Activated CD4-positive, CD25-positive, alpha-beta regulatory T cell treated with anti-CD3 and anti-CD28 coated beads, Interleukin-2, amount 50 U/mL, for 72 hours (primary cell): Measurements from ENCODE around the gene SIGLEC11.
A peak's percentile ranks its signal among the peaks of the same experiment; 100 is the strongest.
"Not testable (repeated sequence)": the region's sequence is repeated elsewhere in the genome, so short reads cannot be mapped to it uniquely, and the experiment has no call there.

ENCODE experiments used
- DNase-seq: peaks from one replicate; pipeline ENCODE4 v3.0.0; 2021

The SIGLEC11 gene, protein sequence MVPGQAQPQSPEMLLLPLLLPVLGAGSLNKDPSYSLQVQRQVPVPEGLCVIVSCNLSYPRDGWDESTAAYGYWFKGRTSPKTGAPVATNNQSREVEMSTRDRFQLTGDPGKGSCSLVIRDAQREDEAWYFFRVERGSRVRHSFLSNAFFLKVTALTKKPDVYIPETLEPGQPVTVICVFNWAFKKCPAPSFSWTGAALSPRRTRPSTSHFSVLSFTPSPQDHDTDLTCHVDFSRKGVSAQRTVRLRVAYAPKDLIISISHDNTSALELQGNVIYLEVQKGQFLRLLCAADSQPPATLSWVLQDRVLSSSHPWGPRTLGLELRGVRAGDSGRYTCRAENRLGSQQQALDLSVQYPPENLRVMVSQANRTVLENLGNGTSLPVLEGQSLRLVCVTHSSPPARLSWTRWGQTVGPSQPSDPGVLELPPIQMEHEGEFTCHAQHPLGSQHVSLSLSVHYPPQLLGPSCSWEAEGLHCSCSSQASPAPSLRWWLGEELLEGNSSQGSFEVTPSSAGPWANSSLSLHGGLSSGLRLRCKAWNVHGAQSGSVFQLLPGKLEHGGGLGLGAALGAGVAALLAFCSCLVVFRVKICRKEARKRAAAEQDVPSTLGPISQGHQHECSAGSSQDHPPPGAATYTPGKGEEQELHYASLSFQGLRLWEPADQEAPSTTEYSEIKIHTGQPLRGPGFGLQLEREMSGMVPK

DNA sequence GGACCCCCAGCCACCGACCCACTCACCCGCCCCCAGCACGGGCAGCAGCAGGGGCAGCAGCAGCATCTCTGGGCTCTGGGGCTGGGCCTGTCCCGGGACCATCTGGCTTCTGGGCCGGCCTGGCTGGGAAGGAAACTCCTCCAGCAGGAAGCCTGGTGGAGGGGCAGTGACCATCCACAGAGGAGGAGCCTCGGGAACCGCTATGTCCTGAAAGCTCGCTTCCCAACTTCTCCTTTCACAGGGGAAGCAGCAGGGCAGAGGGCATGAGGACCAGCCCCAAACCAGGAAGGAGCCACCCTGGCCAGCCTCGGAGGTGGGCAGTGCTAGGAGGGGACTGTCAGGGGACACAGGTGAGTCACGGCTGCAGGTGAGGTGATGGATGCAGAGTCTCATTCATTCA is at the start of gene SIGLEC11:
Gene SIGLEC11 (minus strand): TSS at position 193 of the 400 bp plus-strand sequence. CDS start 91 bp downstream, at position 102.
- not testable (repeated sequence) for DNase-seq

DNA sequence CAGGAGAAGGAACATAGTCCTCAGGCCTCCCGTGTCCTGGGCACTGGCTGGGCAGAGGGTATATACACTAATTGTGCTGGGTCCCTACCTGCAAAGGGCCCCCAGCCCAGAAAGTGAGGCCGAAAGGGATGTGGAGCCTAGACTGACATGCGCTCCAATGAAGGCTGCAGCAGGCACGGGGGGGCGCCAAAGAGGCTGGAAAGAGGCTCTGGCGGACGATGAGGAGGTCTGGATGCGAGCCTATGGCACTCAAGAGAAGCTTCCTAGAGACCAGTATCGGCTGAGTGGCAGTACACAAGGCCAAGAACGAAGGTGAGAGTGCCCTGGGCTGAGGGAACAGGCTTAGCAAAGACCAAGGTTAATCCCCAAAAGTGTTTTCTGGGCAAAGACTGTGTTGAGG is 47.6 kb upstream of the SIGLEC11 start:
- no peak for DNase-seq

DNA sequence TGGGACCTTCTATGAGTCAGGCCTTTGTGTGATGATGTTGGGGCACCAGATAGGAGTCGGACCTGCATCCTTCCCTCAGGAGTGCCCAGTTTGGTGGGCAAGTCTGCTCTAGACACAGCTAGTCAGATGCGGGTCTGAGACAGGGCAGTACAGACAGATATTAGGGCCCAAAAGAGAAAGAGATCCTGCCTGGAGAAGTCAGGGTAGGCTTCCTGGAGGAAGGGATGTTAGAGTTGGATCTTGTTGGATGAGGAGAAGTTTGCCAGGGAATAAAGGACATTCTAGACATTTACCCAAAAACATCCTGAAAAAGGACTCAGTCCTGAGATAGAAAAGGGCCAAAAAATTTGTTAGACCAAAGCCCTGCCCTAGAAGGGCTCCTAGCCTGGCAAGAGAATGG is 47.0 kb upstream of the SIGLEC11 start:
- DNase-seq: no peak

DNA sequence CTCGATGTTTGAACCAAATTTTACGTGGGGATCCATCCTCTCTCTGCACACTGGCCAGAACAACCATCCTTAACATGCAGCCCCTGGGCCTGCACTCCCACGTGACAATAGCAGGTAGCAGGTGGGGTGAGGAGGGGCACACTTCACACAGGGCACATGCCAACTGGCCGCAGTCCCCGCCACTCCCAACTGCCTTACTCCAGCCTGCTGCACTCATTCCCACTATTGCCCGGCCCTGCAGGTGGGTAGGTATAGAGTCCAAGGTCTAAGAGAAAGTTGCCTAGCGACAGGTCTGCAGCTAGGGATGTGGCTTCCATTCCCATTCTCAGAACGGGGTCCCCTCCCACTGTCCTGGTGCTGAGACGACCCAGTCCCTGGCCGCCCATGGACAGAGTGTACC is 46.2 kb upstream of the SIGLEC11 start:
- DNase-seq: no peak

DNA sequence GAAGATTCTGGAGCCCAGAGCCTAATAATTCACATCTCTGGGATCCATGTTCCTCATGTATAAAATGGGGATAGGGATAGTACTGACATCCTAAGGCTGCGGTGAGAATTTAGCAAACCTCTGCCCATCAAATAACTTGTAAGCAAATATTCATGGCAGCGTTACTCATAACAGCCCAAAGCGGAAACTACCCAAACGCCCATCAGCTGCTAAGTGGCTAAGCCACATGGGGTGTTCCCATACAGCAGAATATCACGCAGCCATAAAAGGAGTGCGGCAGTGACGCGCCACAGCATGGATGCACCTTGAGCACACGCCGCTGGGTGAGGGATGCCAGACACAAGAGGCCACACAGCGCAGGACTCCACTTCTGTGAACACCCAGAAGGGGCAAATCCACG is 44.5 kb upstream of the SIGLEC11 start:
- no peak for DNase-seq

DNA sequence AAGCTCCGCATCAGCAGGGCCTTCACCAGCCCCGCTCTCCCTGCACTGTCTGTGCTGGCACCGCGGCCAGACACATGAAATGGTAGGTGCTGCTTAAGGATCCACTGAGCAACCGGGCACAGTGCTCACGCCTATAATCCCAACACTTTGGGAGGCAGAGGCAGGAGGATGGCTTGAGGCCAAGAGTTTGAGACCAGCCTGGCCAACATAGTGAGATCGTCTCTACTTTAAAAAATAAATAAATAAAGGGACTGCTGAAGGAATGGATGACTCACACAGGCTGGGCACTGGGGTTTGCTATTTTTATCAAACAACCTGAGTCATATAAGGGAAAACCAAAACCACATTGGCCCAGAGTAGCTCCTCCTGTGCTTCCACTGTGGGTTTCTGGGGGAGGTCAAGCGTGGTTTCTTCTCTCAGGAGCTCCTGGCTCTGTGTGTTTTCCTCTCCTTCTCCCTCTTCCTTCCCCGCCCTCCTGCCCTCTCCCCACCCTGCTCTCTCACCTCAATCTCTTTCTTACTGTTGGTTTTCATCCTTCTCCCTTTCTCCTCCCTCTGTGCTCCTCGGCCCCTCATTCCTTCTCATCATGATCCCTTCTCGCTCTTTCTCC is 42.9 kb upstream of the SIGLEC11 start:
- DNase-seq: no peak

DNA sequence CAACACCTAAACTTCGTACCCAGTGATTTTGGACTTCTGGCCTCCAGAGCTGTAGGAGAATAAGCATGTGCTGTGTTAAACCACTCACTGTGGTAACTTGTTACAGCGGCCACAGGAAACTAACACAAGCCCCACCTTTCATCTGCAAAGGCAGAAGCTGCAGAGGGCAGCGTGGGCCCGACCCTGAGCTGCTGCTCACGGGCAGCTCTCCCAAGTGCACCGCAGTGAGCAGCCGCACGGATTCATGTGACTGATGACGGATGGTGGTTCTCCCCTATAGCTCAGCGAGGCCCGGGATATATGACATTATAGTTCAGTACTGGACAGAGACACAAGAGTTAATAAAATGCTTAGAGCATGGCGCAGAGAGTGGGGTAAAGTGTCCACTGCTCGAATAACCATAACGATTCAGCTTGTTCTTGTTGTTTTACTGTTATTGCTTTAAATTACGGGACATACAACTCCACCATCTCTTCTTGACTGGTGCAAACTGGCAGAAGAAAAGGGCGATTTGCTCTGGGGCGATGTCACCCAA is 42.3 kb upstream of the SIGLEC11 start:
- DNase-seq: no peak

DNA sequence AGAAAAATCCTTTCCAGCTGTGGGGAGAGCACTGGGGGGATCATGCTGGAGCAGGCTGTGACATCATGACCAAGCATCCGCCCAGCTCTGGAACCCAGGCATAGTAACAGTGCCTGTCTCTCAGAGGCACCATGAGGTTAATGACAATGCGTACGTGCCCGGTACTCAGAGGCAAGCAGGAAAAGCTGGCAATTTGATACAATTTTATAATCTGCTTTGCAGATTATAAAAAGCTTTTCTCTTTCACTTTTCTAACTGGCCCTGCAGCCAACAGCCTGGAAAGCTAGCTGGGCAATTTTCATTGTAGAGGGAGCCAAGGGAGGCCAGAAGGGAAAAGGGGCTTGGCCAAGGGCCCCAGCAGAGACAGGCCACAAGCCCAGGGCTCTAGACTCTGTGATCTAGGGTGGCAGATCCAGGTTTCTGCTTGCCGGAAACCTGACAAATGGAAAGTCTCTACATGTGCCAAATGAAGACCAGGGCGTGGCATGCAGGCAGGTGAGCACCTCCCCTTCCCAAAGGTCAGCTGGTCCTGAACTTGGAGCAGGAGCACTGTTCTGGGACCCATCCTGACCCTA is 41.5 kb upstream of the SIGLEC11 start:
- no peak for DNase-seq

DNA sequence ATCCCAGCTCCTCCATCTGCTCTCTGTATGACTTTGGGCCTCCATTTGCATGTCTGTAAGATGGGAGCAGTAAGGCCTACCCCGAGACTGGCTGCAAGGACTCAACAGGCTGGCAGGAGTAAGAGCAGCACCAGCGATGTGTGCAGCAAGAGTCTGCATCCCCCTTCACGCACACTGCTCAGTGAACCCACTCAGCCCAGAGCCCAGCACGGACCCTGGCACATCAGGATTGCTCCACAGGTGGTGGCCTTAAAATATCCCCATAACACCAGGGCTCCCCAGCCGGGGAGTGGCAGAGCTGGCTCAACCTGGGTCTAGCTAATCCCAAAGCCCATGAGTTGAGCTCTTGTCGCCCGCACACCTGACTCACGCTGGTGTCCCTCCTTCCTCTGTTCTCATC is 40.8 kb upstream of the SIGLEC11 start:
- no peak for DNase-seq

DNA sequence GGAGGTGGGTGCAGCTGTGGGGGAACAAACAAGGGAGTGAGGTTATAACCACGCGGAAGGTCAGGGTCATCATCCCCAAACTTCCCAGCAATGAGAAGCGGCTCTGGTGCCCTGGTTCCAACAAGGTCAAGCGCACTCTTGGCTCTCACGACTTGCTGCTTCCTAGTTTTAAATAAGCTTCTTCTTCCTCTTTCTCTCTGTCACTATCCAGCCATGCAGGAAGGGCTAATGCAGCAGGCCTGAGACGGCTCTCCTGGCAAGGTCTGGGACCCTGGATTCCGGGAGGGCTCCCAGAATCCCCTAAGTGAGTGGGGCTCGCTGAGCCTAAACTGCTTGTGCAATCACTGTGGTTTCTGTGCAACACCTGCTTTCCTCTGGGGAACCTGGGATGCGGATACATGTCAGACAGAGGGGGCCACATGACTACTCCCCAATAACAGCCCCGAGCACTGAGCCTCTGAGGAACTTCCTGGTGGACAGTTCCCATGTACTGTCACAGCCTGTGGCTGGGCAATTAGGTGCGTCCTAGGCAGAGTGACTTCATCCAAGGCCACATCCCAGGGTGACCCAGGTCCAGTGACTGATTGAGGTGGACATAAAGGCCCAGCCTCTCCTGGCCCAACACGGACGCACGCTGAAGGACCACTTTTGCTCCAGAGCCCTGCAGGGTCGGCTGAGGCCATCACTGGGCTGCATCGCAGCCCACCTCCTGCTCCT is 40.0 kb upstream of the SIGLEC11 start:
- DNase-seq: no peak

DNA sequence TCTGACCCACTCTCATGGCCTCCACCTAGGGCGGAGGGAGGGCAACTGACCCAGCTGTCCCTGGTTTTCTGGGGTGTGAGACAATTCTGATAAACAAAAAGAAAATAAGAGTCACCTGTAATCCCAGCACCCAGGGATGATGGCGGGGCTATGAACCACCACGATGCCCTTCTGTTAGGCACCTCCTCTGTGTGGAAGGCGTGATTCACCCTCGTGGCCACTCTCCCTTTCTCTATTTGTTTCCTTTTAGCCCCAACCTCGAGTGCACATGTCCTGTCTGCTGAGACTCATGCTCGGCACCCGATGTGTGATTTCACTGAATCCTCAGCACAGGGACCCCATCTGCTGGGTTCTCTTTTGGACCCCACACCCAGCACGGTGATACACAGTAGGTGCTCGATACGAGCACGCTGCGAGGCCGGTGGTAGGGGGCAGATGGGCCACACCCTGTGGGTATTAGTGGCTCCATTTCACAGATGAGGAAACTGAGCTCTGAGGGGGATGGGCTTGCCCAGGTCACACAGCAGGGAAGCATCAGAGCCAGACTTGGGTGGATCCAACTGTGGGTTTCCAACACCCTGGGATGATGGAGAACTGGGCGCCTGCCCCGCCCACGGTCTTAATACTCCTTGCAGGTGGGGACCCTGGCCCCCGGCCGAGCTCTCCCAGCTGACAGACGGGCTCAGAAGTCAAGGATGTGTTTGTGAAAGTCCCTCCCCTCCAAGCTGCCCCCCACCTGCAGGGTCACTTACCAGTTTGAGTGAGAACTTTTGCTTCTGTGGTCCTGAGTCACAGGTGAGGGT is 39.3 kb upstream of the SIGLEC11 start:
- no peak for DNase-seq

DNA sequence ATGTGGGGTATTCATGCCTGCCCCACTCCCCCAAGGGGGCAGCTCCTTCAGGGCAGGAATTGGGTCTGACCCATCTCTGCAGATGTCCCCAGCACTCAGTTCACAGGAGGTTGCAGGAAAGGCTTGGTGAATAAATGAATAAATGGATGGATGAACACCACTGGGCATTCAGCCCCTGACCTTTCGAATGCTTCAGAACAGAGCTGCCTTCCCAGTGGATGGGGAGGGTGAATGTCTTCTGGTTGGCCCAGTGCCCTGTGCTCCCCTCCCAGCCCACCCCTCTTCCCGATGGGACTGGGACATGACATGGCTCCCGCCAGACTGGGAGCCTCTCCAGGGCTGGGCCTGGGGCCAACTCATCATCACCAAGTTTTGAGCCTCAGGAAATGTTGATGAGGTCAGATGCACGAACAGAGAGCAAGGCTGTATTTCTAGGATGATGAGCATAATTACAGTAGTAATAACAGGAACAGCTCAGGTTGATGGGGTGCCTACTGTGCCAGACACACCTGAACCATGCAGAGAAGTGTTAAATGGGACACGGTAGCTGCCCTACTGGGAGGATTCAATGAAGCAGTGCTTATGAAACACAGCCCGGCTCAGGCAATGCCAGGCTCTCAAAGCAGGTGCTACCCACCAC is 38.5 kb upstream of the SIGLEC11 start:
- DNase-seq: no peak

DNA sequence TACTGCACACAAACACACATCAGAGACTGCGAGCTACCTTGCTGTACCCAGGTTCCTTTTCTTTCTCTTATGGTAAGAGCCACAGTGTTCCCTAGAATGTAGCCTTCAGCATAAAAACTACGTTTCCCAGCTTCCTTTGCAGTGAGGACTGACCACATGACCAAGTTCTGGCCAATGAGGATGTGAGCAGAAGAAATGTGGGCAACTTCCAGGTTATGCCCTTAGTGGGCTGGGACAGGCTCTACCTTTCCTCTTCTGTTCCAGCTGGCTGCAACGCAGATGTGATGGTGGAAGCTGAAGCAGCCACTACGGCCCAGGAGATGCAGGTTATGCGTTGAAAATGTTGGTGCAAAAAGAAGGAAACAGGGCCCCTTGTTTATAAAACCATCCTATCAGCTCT is 36.7 kb upstream of the SIGLEC11 start:
- no peak for DNase-seq

DNA sequence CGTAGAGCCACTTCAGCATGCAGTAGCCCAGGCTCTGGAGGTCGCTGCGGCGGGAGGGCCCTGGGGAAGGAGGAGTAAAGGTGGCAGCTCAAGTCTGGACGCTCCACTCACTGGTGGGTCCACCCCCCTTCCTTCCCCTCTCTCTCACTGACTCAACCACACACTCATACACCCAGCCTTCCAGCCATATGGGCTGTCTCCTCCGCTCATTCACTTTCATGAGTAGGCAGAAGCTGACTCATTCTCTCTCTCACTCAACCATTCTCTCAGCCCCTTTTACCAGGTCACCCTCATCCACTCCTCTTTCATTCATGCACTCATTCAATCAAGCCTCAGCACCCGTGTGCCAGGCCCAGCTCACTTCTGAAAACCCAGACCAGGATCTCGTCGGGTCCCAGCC is 27.5 kb upstream of the SIGLEC11 start:
- no peak for DNase-seq

DNA sequence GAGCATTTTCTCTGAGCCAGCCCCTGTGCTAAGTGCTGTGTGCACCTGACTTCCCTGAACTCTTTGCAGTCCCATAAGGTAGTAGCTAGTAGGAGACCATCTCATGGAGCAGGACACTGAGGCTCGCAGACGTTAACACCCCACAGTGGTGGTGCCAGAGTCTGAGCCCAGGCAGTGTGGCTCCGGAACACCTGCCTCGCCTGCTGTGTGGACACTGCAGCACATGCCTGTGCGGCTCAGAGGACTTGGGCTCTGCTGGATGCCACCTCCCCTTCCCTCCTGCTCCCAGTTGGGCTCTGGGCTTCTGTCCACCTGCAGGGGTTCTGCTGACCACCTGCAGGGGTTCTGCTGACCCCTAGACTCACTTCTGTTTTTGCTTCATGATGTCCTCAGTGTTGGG is 27.0 kb upstream of the SIGLEC11 start:
- DNase-seq: no peak

DNA sequence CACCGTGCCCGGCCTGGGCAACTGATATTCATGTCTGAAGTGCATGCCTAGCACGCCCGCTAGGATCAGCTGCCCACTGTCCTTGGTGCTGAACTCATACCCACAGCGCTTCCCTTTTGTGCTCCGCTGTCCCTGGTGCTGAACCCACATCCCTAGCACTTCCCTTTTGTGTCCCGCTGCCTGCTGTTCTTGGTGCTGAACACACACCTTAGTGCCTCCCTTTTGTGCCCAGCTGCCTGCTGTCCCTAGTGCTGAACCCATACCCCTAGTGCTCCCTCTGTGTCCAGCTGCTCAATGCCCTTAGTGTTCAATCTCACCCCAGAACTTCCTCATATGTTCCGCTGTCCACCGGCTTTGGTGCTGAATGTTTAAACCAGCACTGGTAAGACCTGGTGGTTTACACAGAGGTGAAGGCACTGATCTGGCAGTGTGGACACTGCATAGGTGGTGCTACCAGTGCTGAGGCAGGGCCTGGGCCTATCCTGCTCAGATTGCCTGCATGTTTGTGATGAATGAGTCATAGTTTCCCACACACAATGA is 26.3 kb upstream of the SIGLEC11 start:
- DNase-seq: peak; percentile 58

DNA sequence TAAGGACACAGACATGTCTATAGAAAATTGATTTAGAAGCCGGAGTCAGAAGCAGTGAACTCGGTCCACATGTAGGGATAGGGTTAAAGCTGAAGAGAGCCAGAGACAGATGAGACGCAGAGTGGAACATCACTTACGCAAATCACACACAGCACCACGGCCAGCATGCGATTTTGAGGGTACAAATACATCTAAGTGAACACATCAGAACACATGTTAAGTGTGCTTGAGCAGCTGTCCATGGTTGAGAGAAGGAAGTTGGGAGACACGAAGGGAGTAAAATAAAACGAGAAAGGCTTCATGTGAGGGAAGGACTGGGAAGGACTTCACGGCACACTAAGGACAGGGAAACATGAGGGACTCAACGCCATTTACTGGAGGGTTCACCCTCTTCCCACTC is 25.4 kb upstream of the SIGLEC11 start:
- DNase-seq: no peak

DNA sequence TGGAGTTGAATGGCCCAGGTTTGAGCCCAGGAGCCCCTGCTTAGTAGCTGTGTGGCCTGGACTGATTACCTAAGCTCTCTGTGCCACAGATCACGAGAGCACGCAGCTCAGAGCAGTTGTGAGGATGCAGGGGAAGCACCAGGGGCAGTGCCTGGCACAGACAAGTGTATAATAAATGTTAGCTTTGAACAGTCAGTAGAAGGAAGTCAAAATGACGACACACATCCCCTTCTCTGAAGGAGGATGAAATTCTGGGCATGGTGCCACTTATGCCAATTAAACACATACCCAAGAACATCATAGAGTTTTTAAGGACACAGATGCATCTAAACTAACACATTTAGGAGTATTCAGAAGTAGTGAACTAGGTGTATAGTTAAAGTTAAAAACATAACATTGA is 24.9 kb upstream of the SIGLEC11 start:
- no peak for DNase-seq

DNA sequence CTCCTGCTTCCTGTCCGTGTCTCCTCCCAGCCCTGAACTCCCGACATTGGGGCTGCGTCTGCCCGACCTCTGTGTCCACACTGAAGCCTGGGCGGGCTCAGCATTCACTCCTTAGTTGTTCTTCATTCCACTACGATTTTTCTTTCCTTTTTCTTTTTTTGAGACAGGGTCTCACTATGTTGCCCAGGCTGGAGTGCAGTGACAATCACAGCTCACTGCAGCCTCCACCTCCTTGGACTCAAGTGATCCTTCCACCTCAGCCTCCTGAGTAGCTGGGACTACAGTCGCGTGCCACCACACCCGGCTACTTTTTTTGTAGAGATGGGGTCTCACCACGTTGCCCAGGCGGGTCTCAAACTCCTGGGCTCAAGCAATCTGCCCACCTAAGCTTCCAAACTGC is 23.5 kb upstream of the SIGLEC11 start:
- DNase-seq: no peak

DNA sequence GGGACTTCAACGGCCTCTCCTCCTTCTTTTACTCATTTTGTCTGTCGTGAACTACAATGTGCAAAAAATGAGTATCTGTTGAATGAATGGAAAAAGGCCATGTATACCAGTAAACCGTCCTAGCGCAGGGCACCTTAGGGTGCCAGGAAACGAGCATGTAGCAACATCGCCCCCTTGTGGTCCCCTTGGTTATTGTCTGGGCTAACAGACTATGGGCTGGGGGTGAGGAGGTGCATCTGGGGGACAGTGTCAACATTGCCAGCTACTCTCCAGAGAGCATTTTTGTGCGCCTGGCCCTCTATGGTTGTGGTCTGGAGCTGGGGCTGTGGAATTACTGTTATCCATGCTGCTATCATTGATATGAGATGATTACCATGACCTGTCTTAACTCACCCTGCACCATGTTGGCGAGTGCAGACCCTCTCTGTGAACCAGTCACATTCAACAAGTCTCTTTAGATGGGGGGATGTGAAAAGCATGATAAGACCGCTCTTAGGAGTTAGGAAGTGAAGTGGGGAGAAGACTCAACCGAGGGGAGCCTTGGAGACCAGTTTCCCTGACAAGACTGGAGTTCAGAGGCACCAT is 22.8 kb upstream of the SIGLEC11 start:
- peak; percentile 85 for DNase-seq
